ENCODE measurements around the gene AVPI1.

AVPI1 gene

GRCh38 chr10:97686301-97686961 is 610 bp downstream of the AVPI1 start (continued):
- TF ChIP-seq ZNF292 (tag by site-specific recombination; IDR thresholded peaks at IDR 0.05; ENCODE audit: borderline replicate concordance, low read depth) (no peak), ZNF639 (tag by site-specific recombination; IDR thresholded peaks at IDR 0.05) (0 out of 2 replicates have a peak, but pooled peaks have one; percentile 26), ZNF184 (tag by site-specific recombination; IDR thresholded peaks at IDR 0.05) (0 out of 2 replicates have a peak, but pooled peaks have one; percentile 39), ZNF513 (tag by site-specific recombination; IDR thresholded peaks at IDR 0.05) (0 out of 2 replicates have a peak, but pooled peaks have one; percentile 12), ZXDB (tag by site-specific recombination; IDR thresholded peaks at IDR 0.05) (no peak), ZNF623 (tag by site-specific recombination; IDR thresholded peaks at IDR 0.05) (no peak), ZNF580 (tag by site-specific recombination; IDR thresholded peaks at IDR 0.05) (peak; percentile 48; the same call in 1 of the 2 replicates), ZNF366 (tag by site-specific recombination; conservative IDR thresholded peaks at IDR 0.05) (no peak), ZSCAN30 (tag by site-specific recombination; IDR thresholded peaks at IDR 0.05) (no peak), ZNF514 (tag by site-specific recombination; IDR thresholded peaks at IDR 0.05) (no peak)
- TF ChIP-seq, protein P1, sequence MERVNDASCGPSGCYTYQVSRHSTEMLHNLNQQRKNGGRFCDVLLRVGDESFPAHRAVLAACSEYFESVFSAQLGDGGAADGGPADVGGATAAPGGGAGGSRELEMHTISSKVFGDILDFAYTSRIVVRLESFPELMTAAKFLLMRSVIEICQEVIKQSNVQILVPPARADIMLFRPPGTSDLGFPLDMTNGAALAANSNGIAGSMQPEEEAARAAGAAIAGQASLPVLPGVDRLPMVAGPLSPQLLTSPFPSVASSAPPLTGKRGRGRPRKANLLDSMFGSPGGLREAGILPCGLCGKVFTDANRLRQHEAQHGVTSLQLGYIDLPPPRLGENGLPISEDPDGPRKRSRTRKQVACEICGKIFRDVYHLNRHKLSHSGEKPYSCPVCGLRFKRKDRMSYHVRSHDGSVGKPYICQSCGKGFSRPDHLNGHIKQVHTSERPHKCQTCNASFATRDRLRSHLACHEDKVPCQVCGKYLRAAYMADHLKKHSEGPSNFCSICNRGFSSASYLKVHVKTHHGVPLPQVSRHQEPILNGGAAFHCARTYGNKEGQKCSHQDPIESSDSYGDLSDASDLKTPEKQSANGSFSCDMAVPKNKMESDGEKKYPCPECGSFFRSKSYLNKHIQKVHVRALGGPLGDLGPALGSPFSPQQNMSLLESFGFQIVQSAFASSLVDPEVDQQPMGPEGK (tag by site-specific recombination; IDR thresholded peaks at IDR 0.05) = no peak
- TF ChIP-seq, protein P2, sequence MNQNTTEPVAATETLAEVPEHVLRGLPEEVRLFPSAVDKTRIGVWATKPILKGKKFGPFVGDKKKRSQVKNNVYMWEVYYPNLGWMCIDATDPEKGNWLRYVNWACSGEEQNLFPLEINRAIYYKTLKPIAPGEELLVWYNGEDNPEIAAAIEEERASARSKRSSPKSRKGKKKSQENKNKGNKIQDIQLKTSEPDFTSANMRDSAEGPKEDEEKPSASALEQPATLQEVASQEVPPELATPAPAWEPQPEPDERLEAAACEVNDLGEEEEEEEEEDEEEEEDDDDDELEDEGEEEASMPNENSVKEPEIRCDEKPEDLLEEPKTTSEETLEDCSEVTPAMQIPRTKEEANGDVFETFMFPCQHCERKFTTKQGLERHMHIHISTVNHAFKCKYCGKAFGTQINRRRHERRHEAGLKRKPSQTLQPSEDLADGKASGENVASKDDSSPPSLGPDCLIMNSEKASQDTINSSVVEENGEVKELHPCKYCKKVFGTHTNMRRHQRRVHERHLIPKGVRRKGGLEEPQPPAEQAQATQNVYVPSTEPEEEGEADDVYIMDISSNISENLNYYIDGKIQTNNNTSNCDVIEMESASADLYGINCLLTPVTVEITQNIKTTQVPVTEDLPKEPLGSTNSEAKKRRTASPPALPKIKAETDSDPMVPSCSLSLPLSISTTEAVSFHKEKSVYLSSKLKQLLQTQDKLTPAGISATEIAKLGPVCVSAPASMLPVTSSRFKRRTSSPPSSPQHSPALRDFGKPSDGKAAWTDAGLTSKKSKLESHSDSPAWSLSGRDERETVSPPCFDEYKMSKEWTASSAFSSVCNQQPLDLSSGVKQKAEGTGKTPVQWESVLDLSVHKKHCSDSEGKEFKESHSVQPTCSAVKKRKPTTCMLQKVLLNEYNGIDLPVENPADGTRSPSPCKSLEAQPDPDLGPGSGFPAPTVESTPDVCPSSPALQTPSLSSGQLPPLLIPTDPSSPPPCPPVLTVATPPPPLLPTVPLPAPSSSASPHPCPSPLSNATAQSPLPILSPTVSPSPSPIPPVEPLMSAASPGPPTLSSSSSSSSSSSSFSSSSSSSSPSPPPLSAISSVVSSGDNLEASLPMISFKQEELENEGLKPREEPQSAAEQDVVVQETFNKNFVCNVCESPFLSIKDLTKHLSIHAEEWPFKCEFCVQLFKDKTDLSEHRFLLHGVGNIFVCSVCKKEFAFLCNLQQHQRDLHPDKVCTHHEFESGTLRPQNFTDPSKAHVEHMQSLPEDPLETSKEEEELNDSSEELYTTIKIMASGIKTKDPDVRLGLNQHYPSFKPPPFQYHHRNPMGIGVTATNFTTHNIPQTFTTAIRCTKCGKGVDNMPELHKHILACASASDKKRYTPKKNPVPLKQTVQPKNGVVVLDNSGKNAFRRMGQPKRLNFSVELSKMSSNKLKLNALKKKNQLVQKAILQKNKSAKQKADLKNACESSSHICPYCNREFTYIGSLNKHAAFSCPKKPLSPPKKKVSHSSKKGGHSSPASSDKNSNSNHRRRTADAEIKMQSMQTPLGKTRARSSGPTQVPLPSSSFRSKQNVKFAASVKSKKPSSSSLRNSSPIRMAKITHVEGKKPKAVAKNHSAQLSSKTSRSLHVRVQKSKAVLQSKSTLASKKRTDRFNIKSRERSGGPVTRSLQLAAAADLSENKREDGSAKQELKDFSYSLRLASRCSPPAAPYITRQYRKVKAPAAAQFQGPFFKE (tag by site-specific recombination; IDR thresholded peaks at IDR 0.05; ENCODE audit: borderline replicate concordance) = no peak
- TF ChIP-seq, protein P3, sequence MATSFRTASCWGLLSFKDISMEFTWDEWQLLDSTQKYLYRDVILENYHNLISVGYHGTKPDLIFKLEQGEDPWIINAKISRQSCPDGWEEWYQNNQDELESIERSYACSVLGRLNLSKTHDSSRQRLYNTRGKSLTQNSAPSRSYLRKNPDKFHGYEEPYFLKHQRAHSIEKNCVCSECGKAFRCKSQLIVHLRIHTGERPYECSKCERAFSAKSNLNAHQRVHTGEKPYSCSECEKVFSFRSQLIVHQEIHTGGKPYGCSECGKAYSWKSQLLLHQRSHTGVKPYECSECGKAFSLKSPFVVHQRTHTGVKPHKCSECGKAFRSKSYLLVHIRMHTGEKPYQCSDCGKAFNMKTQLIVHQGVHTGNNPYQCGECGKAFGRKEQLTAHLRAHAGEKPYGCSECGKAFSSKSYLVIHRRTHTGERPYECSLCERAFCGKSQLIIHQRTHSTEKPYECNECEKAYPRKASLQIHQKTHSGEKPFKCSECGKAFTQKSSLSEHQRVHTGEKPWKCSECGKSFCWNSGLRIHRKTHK (tag by site-specific recombination; IDR thresholded peaks at IDR 0.05) = no peak
- TF ChIP-seq, protein P4, sequence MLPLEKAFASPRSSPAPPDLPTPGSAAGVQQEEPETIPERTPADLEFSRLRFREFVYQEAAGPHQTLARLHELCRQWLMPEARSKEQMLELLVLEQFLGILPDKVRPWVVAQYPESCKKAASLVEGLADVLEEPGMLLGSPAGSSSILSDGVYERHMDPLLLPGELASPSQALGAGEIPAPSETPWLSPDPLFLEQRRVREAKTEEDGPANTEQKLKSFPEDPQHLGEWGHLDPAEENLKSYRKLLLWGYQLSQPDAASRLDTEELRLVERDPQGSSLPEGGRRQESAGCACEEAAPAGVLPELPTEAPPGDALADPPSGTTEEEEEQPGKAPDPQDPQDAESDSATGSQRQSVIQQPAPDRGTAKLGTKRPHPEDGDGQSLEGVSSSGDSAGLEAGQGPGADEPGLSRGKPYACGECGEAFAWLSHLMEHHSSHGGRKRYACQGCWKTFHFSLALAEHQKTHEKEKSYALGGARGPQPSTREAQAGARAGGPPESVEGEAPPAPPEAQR (tag by site-specific recombination; IDR thresholded peaks at IDR 0.05) = no peak
- TF ChIP-seq, protein P5, sequence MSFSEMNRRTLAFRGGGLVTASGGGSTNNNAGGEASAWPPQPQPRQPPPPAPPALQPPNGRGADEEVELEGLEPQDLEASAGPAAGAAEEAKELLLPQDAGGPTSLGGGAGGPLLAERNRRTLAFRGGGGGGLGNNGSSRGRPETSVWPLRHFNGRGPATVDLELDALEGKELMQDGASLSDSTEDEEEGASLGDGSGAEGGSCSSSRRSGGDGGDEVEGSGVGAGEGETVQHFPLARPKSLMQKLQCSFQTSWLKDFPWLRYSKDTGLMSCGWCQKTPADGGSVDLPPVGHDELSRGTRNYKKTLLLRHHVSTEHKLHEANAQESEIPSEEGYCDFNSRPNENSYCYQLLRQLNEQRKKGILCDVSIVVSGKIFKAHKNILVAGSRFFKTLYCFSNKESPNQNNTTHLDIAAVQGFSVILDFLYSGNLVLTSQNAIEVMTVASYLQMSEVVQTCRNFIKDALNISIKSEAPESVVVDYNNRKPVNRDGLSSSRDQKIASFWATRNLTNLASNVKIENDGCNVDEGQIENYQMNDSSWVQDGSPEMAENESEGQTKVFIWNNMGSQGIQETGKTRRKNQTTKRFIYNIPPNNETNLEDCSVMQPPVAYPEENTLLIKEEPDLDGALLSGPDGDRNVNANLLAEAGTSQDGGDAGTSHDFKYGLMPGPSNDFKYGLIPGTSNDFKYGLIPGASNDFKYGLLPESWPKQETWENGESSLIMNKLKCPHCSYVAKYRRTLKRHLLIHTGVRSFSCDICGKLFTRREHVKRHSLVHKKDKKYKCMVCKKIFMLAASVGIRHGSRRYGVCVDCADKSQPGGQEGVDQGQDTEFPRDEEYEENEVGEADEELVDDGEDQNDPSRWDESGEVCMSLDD (tag by site-specific recombination; IDR thresholded peaks at IDR 0.05) = no peak

Measured in HEK293 (cell line).